NCI-H2029 (cell line): Measurements from ENCODE around the gene RALGAPA1.
"Not testable (repeated sequence)": the region's sequence is repeated elsewhere in the genome, so short reads cannot be mapped to it uniquely, and the experiment has no call there.

ENCODE experiments used
- DNase-seq: peaks from one replicate; lab custom pipeline; 2025; lab: John Stamatoyannopoulos, UW

The RALGAPA1 gene

DNA sequence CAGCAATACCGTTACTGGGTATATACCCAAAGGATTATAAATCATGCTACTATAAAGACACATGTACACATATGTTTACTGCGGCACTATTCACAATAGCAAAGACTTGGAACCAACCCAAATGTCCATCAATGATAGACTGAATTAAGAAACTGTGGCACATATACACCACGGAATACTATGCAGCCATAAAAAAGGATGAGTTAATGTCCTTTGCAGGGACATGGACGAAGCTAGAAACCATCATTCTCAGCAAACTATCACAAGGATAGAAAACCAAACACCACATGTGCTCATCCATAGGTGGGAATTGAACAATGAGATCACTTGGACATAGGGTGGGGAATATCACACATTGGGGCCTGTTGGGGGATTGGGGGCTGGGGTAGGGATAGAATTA is 187.1 kb downstream of the RALGAPA1 start:
- not testable (repeated sequence) for DNase-seq

DNA sequence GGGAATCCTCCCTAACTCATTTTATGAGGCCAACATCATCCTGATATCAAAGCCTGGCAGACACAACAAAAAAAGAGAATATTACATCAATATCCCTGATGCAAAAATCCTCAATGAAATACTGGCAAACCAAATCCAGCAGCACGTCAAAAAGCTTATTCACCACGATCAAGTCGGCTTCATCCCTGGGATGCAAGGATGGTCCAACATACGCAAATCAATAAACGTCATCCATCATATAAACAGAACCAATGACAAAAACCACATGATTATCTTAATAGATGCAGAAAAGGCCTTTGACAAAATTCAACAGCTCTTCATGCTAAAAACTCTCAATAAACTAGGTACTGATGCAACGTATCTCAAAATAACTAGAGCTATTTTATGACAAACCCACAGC is 189.1 kb downstream of the RALGAPA1 start:
- DNase-seq = not testable (repeated sequence)

- not testable (repeated sequence) for DNase-seq
These were observed 189.6 kb downstream of the RALGAPA1 start for GRCh38 chr14:35619461-35619860.

GRCh38 chr14:35617500-35617899 is 191.6 kb downstream of the RALGAPA1 start:
- DNase-seq = no peak

- no peak for DNase-seq
These were observed 201.7 kb downstream of the RALGAPA1 start for GRCh38 chr14:35607380-35607779.

DNA sequence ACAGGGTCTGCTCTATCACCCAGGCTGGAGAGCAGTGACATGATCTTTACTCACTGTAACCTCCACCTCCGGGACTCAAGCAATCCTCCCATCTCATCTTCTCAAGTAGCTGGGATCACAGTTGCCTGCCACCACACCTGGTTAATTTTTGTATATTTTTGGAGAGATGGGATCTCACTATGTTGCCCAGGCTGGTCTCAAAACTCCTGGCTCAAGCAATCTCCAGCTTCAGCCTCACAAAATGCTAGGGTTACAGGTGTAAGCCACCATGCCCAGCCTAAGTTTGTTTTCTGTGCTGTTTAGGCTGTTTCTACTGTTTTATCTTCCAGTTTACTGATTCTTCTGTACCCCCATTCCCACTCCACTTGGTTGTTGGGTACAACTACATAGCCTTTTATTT is 208.8 kb downstream of the RALGAPA1 start:
- no peak for DNase-seq

- no peak for DNase-seq
These were observed 214.5 kb downstream of the RALGAPA1 start for GRCh38 chr14:35594616-35595015.

- DNase-seq = not testable (repeated sequence)
These were observed 221.7 kb downstream of the RALGAPA1 start for GRCh38 chr14:35587373-35587772.

DNA sequence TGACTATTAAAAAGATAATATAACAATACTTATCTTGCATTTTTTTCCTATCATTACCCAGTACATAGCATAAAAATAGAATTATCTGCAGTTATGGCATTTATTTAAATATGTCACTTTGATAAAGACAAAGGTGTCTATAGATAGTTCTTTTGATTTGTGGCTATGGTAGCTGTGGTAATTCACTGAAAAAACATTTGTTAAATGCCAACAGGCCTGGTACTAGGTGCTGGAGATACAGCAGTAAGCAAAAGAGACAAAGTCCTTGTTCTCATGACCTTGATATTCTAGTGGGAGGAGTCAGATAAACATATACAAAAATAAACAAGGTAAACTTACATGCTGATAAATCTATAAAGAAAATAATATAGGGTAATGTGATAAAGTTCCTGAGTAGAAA is 230.5 kb downstream of the RALGAPA1 start:
- no peak for DNase-seq

GRCh38 chr14:35578135-35578534 is 231.0 kb downstream of the RALGAPA1 start:
- no peak for DNase-seq

- DNase-seq = no peak
These were observed 232.2 kb downstream of the RALGAPA1 start for GRCh38 chr14:35576856-35577255.

DNA sequence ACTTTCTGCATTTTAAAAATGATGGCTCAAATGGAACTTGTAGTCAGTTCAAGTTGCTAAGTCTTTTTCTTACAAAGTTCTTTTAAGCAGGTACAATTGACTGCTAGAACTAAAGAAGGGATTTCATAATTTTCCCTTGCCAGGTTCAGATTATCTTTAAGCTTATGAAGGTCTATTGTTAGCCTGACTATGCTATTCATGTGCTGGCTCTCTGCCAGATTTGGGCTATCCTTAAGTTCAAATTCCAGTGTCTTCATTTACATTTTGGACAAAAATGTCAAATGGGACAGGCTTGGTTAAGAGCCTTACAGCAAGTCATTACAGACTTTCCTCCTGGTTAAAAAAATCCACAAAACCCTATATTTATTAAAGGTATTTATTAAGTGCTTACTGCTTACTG is 232.8 kb downstream of the RALGAPA1 start:
- DNase-seq = no peak

DNA sequence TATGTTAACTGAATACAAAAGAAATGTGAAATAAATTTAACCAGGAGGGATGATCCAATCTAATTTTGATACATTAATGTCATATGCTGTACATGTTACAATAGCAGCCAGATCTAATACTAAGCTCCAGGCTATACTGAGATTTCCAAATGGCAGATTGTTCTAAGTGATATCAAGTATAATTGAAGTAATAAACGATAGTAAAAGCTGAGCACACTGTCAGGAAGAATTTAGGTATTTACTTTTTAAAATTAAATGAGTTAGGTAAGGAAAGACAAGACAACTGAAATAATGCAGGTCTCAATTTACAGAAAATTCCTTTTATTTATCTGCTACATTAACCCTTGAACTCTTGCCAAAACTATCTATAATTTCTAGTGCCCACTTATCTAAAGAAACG is 235.2 kb downstream of the RALGAPA1 start:
- no peak for DNase-seq

DNA sequence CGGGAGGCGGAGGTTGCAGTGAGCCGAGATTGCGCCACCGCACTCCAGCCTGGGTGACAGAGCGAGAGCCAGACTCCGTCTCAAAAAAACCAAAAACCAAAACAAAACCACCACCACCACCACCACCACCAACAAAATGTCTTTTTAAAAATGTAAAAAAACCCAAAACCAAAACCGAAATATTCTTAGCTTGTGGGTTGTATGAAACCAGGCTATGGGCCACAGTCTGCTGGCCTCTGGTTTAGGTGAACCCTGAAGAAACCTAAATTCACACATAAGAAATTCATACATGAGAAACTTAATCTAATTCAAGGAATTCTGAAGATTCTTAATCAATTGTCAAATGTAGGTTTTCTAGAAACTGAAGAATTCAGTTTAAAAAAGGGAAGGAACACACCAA is 237.5 kb downstream of the RALGAPA1 start:
- DNase-seq = no peak

- no peak for DNase-seq
These were observed 243.1 kb downstream of the RALGAPA1 start for GRCh38 chr14:35565871-35566464.

- DNase-seq = no peak
These were observed 250.4 kb downstream of the RALGAPA1 start for GRCh38 chr14:35558680-35559079.

DNA sequence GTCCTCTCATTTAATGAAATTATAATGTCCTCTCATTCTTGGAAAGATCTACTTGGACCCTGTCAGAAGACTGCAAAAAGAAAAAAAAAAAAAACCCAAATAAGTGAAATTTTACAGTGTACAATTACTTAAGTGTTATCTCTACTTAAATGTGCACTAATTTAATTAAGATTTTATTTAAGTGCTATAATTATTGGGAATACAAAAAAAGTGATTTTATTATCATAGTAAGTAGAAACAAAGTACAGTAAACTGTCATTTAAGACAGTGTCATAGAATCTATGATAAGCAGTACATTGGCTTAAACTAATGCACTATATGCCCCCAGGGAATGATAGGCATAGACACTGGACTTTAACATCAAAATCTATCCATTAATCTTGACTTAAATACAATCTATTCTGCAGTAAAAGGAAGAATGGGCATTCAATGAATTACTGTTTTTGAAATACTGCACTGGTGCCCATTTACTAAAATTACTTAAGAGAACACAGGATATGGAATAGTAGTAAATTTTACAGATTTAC is 251.8 kb downstream of the RALGAPA1 start:
- no peak for DNase-seq

- no peak for DNase-seq
These were observed 252.5 kb downstream of the RALGAPA1 start for GRCh38 chr14:35556548-35556947.

DNA sequence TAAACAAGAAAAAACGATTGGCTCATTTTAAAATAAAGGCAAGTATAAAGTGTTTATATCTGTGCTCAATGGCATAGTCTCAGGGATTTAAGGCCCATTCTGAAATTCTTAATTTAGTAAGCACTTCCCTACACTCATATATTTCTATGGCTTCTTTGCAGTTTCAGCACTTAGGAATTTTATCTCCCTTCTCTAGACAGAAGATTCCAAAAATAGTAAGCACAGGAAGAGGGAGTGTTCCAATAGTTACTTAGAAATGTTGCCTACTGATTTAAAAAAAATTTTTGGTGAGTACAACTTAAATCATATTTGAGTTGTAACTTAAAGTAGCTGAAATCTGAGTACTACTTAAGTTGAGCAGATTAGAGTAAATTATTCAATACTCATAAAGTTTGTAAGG is 255.3 kb downstream of the RALGAPA1 start:
- DNase-seq = no peak

DNA sequence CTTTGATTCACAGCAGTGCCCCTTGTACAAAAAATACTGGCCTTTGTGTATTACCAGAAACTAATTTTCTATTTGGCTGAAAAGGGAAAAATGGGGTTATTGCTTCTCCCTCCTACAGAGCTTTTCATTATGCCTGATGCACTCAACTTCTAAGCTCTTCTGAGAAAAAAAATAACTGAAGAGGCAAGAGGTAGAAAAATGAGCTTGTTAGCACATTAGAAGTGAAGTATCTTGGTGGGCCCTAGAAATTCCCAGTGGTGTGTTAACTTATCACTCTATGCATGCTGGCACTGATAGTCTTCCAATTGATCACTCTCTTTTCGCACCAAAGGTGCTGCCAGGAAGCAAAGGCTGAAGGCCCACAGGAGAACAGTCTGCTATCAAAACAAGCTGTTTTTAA is 258.0 kb downstream of the RALGAPA1 start:
- no peak for DNase-seq

DNA sequence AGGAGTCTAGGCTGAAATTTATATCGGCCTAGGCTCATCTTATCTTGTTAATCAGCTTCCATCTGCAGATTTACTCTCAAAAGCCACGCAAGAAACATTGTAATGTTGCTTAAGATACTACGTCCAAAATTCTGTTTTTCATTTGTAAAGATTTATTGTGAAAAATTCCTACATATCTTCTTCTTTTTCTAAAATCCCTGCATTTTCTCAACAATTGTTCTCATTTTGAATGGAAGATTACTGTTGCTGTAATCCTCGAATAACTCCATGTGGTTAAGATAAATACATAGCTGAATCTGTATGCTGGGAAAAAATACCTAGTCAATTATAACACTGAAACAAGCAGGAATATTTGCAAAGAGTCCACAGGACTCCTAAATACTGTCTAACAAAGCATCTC is 259.5 kb downstream of the RALGAPA1 start:
- DNase-seq = no peak

GRCh38 chr14:35543006-35543405 is 266.1 kb downstream of the RALGAPA1 start:
- DNase-seq = no peak

GRCh38 chr14:35539969-35540368 is 269.1 kb downstream of the RALGAPA1 start:
- no peak for DNase-seq

- peak; percentile 79 for DNase-seq
These were observed 273.5 kb downstream of the RALGAPA1 start for GRCh38 chr14:35535483-35536112.
